ENCODE measurements around the gene TEX36. TPM values are rescaled to one million over a fixed set of nuclear protein-coding genes. Genes with fewer than 3 reads are reported as not detected.

The TEX36 gene
- total RNA-seq, 3 donors from 2014 or later (not counting 1 experiment from before 2014, with no cell fraction given): not detected

DNA sequence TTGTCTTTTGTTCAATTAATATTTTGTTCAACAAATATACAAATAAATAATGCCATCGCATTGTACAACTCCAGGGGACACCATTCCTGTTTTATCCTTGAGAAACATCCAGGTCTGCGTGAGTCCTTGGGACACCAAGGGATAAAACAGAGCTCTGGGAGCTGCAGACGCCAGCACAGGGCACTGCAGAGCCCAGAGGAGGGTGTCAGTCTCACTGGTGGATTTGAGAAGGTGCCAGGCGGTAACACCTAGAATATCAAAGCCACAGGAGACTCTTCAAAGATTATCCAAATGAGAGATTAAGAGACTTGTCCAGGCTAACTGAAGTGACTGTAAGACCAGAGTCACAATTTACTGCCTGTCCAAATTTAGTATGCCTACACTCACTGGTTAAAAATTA is 55.3 kb downstream of the TEX36 start:
- H3K4me1 ChIP-seq (ENCODE audit: control insufficient read depth, insufficient read depth, low read length): no peaks in the 10 kb centered on the region
- intact Hi-C loops (cut with micrococcal nuclease): no loop called here
- H3K36me3 Mint-ChIP-seq: no peaks in the 10 kb centered on the region
- H3K9me3 Mint-ChIP-seq: no peaks in the 10 kb centered on the region
- no peak for DNase-seq
- H3K36me3 ChIP-seq (ENCODE audit: control insufficient read depth, insufficient read depth, low read length): no peaks in the 10 kb centered on the region
- no peak for ATAC-seq
- no peak overlapping the region for H3K4me3 Mint-ChIP-seq
- no peak overlapping the region for H3K27ac ChIP-seq (ENCODE audit: low read length)
- H3K27me3 ChIP-seq (ENCODE audit: control insufficient read depth, insufficient read depth, low read length): no peaks in the 10 kb centered on the region
- no peak overlapping the region for H3K4me3 ChIP-seq (ENCODE audit: low read length)
- TF ChIP-seq, protein P1, sequence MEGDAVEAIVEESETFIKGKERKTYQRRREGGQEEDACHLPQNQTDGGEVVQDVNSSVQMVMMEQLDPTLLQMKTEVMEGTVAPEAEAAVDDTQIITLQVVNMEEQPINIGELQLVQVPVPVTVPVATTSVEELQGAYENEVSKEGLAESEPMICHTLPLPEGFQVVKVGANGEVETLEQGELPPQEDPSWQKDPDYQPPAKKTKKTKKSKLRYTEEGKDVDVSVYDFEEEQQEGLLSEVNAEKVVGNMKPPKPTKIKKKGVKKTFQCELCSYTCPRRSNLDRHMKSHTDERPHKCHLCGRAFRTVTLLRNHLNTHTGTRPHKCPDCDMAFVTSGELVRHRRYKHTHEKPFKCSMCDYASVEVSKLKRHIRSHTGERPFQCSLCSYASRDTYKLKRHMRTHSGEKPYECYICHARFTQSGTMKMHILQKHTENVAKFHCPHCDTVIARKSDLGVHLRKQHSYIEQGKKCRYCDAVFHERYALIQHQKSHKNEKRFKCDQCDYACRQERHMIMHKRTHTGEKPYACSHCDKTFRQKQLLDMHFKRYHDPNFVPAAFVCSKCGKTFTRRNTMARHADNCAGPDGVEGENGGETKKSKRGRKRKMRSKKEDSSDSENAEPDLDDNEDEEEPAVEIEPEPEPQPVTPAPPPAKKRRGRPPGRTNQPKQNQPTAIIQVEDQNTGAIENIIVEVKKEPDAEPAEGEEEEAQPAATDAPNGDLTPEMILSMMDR (IDR thresholded peaks at IDR 0.05): no peak
- no peaks in the 10 kb centered on the region for H3K9me3 ChIP-seq (ENCODE audit: control insufficient read depth, insufficient read depth, low read length)
- peaks cover 0 to 7% of the 10 kb centered on the region in 2 donors for H3K4me1 Mint-ChIP-seq
- H3K27me3 Mint-ChIP-seq (ENCODE audit: low read depth in 2 of 2): peaks cover 17 to 48% of the 10 kb centered on the region in 2 donors
- 80% methylated on average over 4 of the region's 4 CpGs for WGBS (ENCODE audit: insufficient coverage)
- no peak overlapping the region for H3K27ac Mint-ChIP-seq

DNA sequence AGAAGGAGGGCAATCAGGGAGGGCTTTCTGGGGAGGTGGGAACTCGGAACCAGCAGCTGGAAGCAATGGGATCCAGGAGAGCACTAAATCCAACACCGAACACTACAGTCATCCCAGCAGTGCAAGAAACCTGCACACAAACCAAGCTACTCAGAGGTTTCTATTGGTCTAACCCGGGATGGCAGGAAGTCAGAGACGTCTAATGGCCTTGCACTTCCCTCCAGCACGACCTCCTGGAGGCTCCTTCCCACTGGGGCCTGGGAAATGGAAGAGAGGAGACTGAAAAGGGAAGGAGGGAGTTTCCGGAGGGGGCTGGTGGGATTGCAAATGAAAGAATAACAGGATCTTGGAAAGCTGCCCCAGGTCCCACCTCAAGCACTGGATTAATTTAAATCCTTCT is 56.3 kb downstream of the TEX36 start:
- H3K4me3 Mint-ChIP-seq: no peak overlapping the region
- TF ChIP-seq, protein P1 (IDR thresholded peaks at IDR 0.05): no peak
- H3K36me3 Mint-ChIP-seq: no peaks in the 10 kb centered on the region
- intact Hi-C loops (cut with micrococcal nuclease): no loop called here
- peaks cover 17 to 39% of the 10 kb centered on the region in 2 donors for H3K27me3 Mint-ChIP-seq (ENCODE audit: low read depth in 2 of 2)
- H3K9me3 Mint-ChIP-seq: no peaks in the 10 kb centered on the region
- WGBS (ENCODE audit: insufficient coverage): 26% methylated on average over 5 of the region's 6 CpGs
- no peaks in the 10 kb centered on the region for H3K9me3 ChIP-seq (ENCODE audit: control insufficient read depth, insufficient read depth, low read length)
- peaks cover 0 to 2% of the 10 kb centered on the region in 2 donors for H3K4me1 Mint-ChIP-seq
- no peak overlapping the region for H3K27ac ChIP-seq (ENCODE audit: low read length)
- no peaks in the 10 kb centered on the region for H3K36me3 ChIP-seq (ENCODE audit: control insufficient read depth, insufficient read depth, low read length)
- no peak overlapping the region for H3K4me3 ChIP-seq (ENCODE audit: low read length)
- DNase-seq: no peak
- no peak overlapping the region for H3K27ac Mint-ChIP-seq
- no peak for ATAC-seq
- H3K4me1 ChIP-seq (ENCODE audit: control insufficient read depth, insufficient read depth, low read length): no peaks in the 10 kb centered on the region
- H3K27me3 ChIP-seq (ENCODE audit: control insufficient read depth, insufficient read depth, low read length): no peaks in the 10 kb centered on the region

DNA sequence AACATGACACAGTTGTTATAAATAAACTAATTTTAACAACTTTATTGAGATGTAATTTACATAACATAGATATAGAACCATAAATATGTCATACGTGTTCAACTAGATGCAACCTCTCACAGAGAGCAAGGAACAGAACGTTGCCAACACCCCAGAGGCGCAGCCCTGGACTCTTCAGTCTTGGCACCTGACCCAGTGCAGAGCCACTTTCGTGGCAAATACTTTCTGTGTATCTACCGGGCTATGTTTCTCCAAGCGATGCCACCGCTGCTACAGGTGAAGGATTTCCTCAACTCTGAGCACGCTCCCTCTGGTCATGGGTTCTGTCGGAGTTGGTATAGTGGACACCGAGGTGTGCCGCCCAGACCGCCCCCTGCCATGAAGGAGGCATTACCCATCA is 57.4 kb downstream of the TEX36 start:
- intact Hi-C loops (cut with micrococcal nuclease): no loop called here
- 91% methylated on average over 12 of the region's 12 CpGs for WGBS (ENCODE audit: insufficient coverage)
- Mint-ChIP-seq H3K36me3 (no peaks in the 10 kb centered on the region), H3K9me3 (no peaks in the 10 kb centered on the region), H3K4me1 (no peaks in the 10 kb centered on the region), H3K4me3 (no peak overlapping the region), H3K27ac (no peak overlapping the region), H3K27me3 (ENCODE audit: low read depth in 2 of 2) (peaks cover 17 to 43% of the 10 kb centered on the region in 2 donors)
- no peaks in the 10 kb centered on the region for H3K4me1 ChIP-seq (ENCODE audit: control insufficient read depth, insufficient read depth, low read length)
- ATAC-seq (no peak), DNase-seq (no peak)
- no peak overlapping the region for H3K27ac ChIP-seq (ENCODE audit: low read length)
- TF ChIP-seq, protein P1 (IDR thresholded peaks at IDR 0.05): no peak
- no peaks in the 10 kb centered on the region for H3K9me3 ChIP-seq (ENCODE audit: control insufficient read depth, insufficient read depth, low read length)
- no peaks in the 10 kb centered on the region for H3K36me3 ChIP-seq (ENCODE audit: control insufficient read depth, insufficient read depth, low read length)
- H3K27me3 ChIP-seq (ENCODE audit: control insufficient read depth, insufficient read depth, low read length): no peaks in the 10 kb centered on the region
- no peak overlapping the region for H3K4me3 ChIP-seq (ENCODE audit: low read length)

DNA sequence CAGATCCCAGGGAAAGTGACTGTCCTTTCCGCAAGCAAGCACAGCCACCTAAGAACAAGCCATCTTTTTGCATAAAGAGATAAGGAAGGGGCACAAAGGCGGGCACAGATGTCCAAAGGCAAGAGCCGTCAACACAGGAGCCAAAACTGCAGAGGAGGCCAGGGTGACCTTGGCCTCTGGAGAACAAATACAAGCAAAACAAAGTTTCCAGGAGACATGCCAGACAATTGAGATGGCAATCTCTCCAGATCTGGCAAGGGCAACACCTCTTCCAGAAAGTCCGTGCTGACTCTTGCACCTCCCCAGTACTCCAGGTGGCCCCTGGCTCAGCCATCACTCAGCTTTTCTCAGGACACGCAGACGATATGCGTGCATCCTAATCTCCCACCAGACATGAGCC is 58.2 kb downstream of the TEX36 start:
- Histone ChIP-seq H3K27ac (ENCODE audit: low read length) (no peak overlapping the region), H3K4me1 (ENCODE audit: control insufficient read depth, insufficient read depth, low read length) (no peaks in the 10 kb centered on the region), H3K27me3 (ENCODE audit: control insufficient read depth, insufficient read depth, low read length) (no peaks in the 10 kb centered on the region), H3K4me3 (ENCODE audit: low read length) (no peak overlapping the region), H3K9me3 (ENCODE audit: control insufficient read depth, insufficient read depth, low read length) (no peaks in the 10 kb centered on the region), H3K36me3 (ENCODE audit: control insufficient read depth, insufficient read depth, low read length) (no peaks in the 10 kb centered on the region)
- Mint-ChIP-seq H3K27ac (no peak overlapping the region), H3K9me3 (no peaks in the 10 kb centered on the region), H3K4me1 (no peaks in the 10 kb centered on the region), H3K4me3 (no peak overlapping the region), H3K27me3 (ENCODE audit: low read depth in 2 of 2) (peaks cover 17 to 47% of the 10 kb centered on the region in 2 donors), H3K36me3 (no peaks in the 10 kb centered on the region)
- TF ChIP-seq, protein P1 (IDR thresholded peaks at IDR 0.05): no peak
- no peak for ATAC-seq
- intact Hi-C loops (cut with micrococcal nuclease): no loop called here
- 93% methylated on average over 7 of the region's 7 CpGs for WGBS (ENCODE audit: insufficient coverage)
- no peak for DNase-seq
